ENCODE measurements around the gene PPARA. TPM values are rescaled to one million over a fixed set of nuclear protein-coding genes. Genes with fewer than 3 reads are reported as not detected.
"Not testable (repeated sequence)": the region's sequence is repeated elsewhere in the genome, so short reads cannot be mapped to it uniquely, and the experiment has no call there.

Gene PPARA
- total and polyA plus RNA-seq, 12 donors: 15.5 to 89.5 (median 79.9) TPM

- no peak overlapping the region for H3K27ac ChIP-seq
- peaks cover 0 to 33% (median 7%) of the 10 kb centered on the region in 9 donors for H3K36me3 ChIP-seq
- ATAC-seq (peak in 2 of 8 donors; percentile 27 to 32), DNase-seq (no peak)
- no peak overlapping the region for H3K4me3 ChIP-seq
- WGBS, 2 donors: 43 to 53% methylated on average over 8 of the region's 8 CpGs
- no peaks in the 10 kb centered on the region for H3K27me3 ChIP-seq
- intact Hi-C loops (cut with DNase I): loop anchor here in 2 of 10 donors (5.0 kb wide), 2 partner anchors 37 to 42 kb away; partner anchors contain the start of gene PPARA (in 1 of the 2)
- H3K4me1 ChIP-seq: peaks cover 0 to 35% (median 31%) of the 10 kb centered on the region in 9 donors
- H3K9me3 ChIP-seq: no peaks in the 10 kb centered on the region
- no peak for TF ChIP-seq CTCF (IDR thresholded peaks at IDR 0.05)
These were observed 43.6 kb downstream of the PPARA start for GRCh38 chr22:46193898-46194310.

GRCh38 chr22:46195487-46196165 is 45.3 kb downstream of the PPARA start:
- H3K27ac ChIP-seq: peak overlapping the region in 7 of 10 donors; percentile 26 to 82 (median 74)
- TF ChIP-seq CTCF (IDR thresholded peaks at IDR 0.05): no peak
- 80 to 82% methylated on average over 18 of the region's 18 CpGs for WGBS, 2 donors
- H3K4me1 ChIP-seq: peaks cover 0 to 35% (median 31%) of the 10 kb centered on the region in 9 donors
- peak in 5 of 8 donors; percentile 14 to 51 (median 27) for ATAC-seq
- no peak for DNase-seq
- no peaks in the 10 kb centered on the region for H3K9me3 ChIP-seq
- intact Hi-C loops (cut with DNase I): loop anchor here in 1 of 10 donors (5.0 kb wide), 1 partner anchor 42 kb away; no protein-coding TSS in a partner anchor
- H3K36me3 ChIP-seq: peaks cover 0 to 46% (median 14%) of the 10 kb centered on the region in 9 donors
- no peaks in the 10 kb centered on the region for H3K27me3 ChIP-seq
- no peak overlapping the region for H3K4me3 ChIP-seq

- peaks cover under 1 to 39% (median 30%) of the 10 kb centered on the region in 9 donors for H3K4me1 ChIP-seq
- H3K4me3 ChIP-seq: no peak overlapping the region
- peak; percentile 78 to 96 (median 90) for ATAC-seq
- no peak for TF ChIP-seq CTCF (IDR thresholded peaks at IDR 0.05)
- DNase-seq: peak; percentile 55 to 71
- H3K27ac ChIP-seq: peak overlapping the region in 9 of 10 donors; percentile 58 to 82 (median 74)
- no peaks in the 10 kb centered on the region for H3K27me3 ChIP-seq
- 37 to 59% methylated on average over 8 of the region's 8 CpGs for WGBS, 2 donors
- no peaks in the 10 kb centered on the region for H3K9me3 ChIP-seq
- intact Hi-C loops (cut with DNase I): loop anchor here in 1 of 10 donors (5.0 kb wide), 1 partner anchor 41 kb away; no protein-coding TSS in a partner anchor
- peaks cover 0 to 51% (median 15%) of the 10 kb centered on the region in 9 donors for H3K36me3 ChIP-seq
These were observed 46.0 kb downstream of the PPARA start for GRCh38 chr22:46196278-46196677.

- Histone ChIP-seq H3K36me3 (peaks cover 0 to 42% (median 15%) of the 10 kb centered on the region in 9 donors), H3K4me1 (peaks cover 2 to 41% (median 37%) of the 10 kb centered on the region in 9 donors), H3K4me3 (no peak overlapping the region), H3K9me3 (no peaks in the 10 kb centered on the region), H3K27me3 (no peaks in the 10 kb centered on the region), H3K27ac (no peak overlapping the region)
- no peak for DNase-seq
- no peak for TF ChIP-seq CTCF (IDR thresholded peaks at IDR 0.05)
- intact Hi-C loops (cut with DNase I): loop anchor here in 1 of 10 donors (5.0 kb wide), 1 partner anchor 39 kb away; no protein-coding TSS in a partner anchor
- WGBS, 2 donors: 85% methylated on average over 18 of the region's 18 CpGs
- ATAC-seq: no peak
These were observed 47.9 kb downstream of the PPARA start for GRCh38 chr22:46198274-46198673.

GRCh38 chr22:46198806-46199205 is 48.5 kb downstream of the PPARA start:
- not testable (repeated sequence) for H3K27ac ChIP-seq, H3K27me3 ChIP-seq, H3K4me3 ChIP-seq, ATAC-seq, H3K9me3 ChIP-seq, DNase-seq
- 92 to 95% methylated on average over 18 of the region's 18 CpGs for WGBS, 2 donors
- intact Hi-C loops (cut with DNase I): loop anchor here in 1 of 10 donors (5.0 kb wide), 1 partner anchor 38 kb away; no protein-coding TSS in a partner anchor
- Histone ChIP-seq H3K36me3 (peaks cover 0 to 48% (median 15%) of the 10 kb centered on the region in 9 donors), H3K4me1 (peaks cover 2 to 37% (median 34%) of the 10 kb centered on the region in 9 donors)

All from heart right ventricle (tissue), 16 donors.